Sigmoid colon (tissue), 7 donors: ENCODE results near the gene ADAM8. TPM values are rescaled to one million over a fixed set of nuclear protein-coding genes. Genes with fewer than 3 reads are reported as not detected.

Source experiments
- DNase-seq: peaks from one replicate; pipeline ENCODE4 v3.0.0-alpha.2; 2019
- H3K27ac ChIP-seq, 4 donors: fragments of 200-600 bp; sonication (generic); one replicate each; pipeline ENCODE4 v1.5.1; 2016 to 2019; ENCODE audit warnings: mild to moderate bottlenecking in 1 of 4
- H3K27me3 ChIP-seq, 3 donors: fragments of 200-600 bp; sonication (generic); one replicate each; pipeline ENCODE4 v1.5.1; 2019; ENCODE audit warnings: mild to moderate bottlenecking in 1 of 3
- H3K36me3 ChIP-seq, 4 donors: fragments of 200-600 bp; sonication (generic); one replicate each; pipeline ENCODE4 v1.5.1; 2016 to 2019
- H3K4me1 ChIP-seq, 4 donors: fragments of 200-600 bp; sonication (generic); one replicate each; pipeline ENCODE4 v1.5.1; 2017 to 2019
- H3K4me3 ChIP-seq, 4 donors: fragments of 200-600 bp; sonication (generic); one replicate each; pipeline ENCODE4 v1.5.1; 2017 to 2019; ENCODE audit warnings: mild to moderate bottlenecking in 2 of 4, moderate library complexity in 1 of 4
- H3K9me3 ChIP-seq, 4 donors: fragments of 200-600 bp in 3 of 4; sonication (generic) in 3 of 4; one replicate each; pipeline versions ENCODE4 v1.5.1 to v1.6.1; 2013 to 2019
- EP300 ChIP-seq, 4 donors: sonication (generic); formaldehyde crosslinking; IDR thresholded peaks; one replicate each; pipeline ENCODE4 v1.6.1; 2017; ENCODE audit warnings: antibody characterized with exemption in 4 of 4
- POLR2A ChIP-seq, 2 donors: fragments of 450-650 bp; IDR thresholded peaks; one replicate each; pipeline ENCODE4 v1.6.1; 2016; ENCODE audit warnings: antibody characterized with exemption in 2 of 2, mild to moderate bottlenecking in 2 of 2, moderate library complexity in 2 of 2
- POLR2AphosphoS5 ChIP-seq, 4 donors: sonication (generic); formaldehyde crosslinking; IDR thresholded peaks; one replicate each; pipeline ENCODE4 v1.6.1; 2017; ENCODE audit warnings: antibody characterized with exemption in 4 of 4
- WGBS, 2 donors: extraction: QIAGEN DNeasy Blood & Tissue Kit; methylation state at CpG; one replicate each; pipeline ENCODE4 v1.1.7; 2013; 5-methylcytosine and 5-hydroxymethylcytosine counted together
- intact Hi-C: fragments of 100-400 bp; cut with DNase I; formaldehyde crosslinking; loops from one replicate; pipeline ENCODE4 v1.15.1; 2023
- polyA plus RNA-seq, 3 donors: library from polyadenylated mRNA; stranded (reverse); fragments of 200-250 nt; gene quantifications; one replicate each; pipeline ENCODE4 v1.2.3, GENCODE V29; 2013
- total RNA-seq, 4 donors: library from RNA; depleted of rRNA; stranded (reverse); fragments of >200 nt; gene quantifications; one replicate each; pipeline ENCODE4 v1.1.0, GENCODE V29; 2016
- TF ChIP-seq, protein P1 (sequence below), 4 experiments: fragments of 450-650 bp in 3 of 4; fragments of 200-600 bp in 1 of 4; IDR thresholded peaks; one replicate each; pipeline ENCODE4 v1.5.1; 2016 to 2019; ENCODE audit warnings: antibody characterized with exemption in 4 of 4, mild to moderate bottlenecking in 3 of 4, moderate library complexity in 2 of 4
- donor health status: healthy with polysubstance abuse.
- donor health status: Bipolar disorder and iron deficiency.
- donor health status: healthy.

Gene ADAM8
- total and polyA plus RNA-seq, 7 donors = 0.36 to 8.9 (median 1.2) TPM

DNA sequence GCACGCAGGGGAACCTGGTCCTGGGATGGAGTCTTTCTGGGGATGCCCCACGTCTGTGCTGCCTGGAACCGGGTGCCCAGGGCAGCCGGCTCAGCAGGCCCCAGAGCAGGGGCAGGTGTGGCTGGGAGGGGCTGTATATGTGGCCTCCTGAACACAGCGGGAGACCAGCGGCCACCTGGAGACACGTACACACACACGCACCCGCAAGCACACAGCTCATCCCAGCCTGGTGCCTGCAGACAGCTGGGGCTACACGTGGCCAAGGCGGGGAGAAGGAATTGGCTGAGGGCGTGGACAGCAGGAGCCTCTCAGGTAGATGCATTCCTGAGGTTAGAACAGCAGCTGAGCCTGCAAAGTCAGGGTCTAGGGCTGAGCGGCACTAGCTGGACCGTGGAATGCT is 14.0 kb downstream of the ADAM8 start:
- H3K9me3 ChIP-seq = no peaks in the 10 kb centered on the region
- 30 to 81% methylated on average over 14 of the region's 14 CpGs for WGBS, 2 donors
- H3K27ac ChIP-seq = no peak overlapping the region
- intact Hi-C loops = loop anchor here (5.0 kb wide), 1 partner anchor 115 kb away; the partner anchor contains the start of gene PAOX
- H3K4me3 ChIP-seq = no peak overlapping the region
- peaks cover 0 to 32% (median 22%) of the 10 kb centered on the region in 4 donors for H3K4me1 ChIP-seq
- peaks cover 0 to 2% (median 0%) of the 10 kb centered on the region in 3 donors for H3K27me3 ChIP-seq
- H3K36me3 ChIP-seq = no peaks in the 10 kb centered on the region
- DNase-seq = no peak
- no peak for TF ChIP-seq EP300 (IDR thresholded peaks at IDR 0.05)
- TF ChIP-seq, protein P1, sequence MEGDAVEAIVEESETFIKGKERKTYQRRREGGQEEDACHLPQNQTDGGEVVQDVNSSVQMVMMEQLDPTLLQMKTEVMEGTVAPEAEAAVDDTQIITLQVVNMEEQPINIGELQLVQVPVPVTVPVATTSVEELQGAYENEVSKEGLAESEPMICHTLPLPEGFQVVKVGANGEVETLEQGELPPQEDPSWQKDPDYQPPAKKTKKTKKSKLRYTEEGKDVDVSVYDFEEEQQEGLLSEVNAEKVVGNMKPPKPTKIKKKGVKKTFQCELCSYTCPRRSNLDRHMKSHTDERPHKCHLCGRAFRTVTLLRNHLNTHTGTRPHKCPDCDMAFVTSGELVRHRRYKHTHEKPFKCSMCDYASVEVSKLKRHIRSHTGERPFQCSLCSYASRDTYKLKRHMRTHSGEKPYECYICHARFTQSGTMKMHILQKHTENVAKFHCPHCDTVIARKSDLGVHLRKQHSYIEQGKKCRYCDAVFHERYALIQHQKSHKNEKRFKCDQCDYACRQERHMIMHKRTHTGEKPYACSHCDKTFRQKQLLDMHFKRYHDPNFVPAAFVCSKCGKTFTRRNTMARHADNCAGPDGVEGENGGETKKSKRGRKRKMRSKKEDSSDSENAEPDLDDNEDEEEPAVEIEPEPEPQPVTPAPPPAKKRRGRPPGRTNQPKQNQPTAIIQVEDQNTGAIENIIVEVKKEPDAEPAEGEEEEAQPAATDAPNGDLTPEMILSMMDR (IDR thresholded peaks at IDR 0.05) = no peak
- TF ChIP-seq POLR2AphosphoS5 (IDR thresholded peaks at IDR 0.05) = no peak
- no peak for TF ChIP-seq POLR2A (IDR thresholded peaks at IDR 0.05)

DNA sequence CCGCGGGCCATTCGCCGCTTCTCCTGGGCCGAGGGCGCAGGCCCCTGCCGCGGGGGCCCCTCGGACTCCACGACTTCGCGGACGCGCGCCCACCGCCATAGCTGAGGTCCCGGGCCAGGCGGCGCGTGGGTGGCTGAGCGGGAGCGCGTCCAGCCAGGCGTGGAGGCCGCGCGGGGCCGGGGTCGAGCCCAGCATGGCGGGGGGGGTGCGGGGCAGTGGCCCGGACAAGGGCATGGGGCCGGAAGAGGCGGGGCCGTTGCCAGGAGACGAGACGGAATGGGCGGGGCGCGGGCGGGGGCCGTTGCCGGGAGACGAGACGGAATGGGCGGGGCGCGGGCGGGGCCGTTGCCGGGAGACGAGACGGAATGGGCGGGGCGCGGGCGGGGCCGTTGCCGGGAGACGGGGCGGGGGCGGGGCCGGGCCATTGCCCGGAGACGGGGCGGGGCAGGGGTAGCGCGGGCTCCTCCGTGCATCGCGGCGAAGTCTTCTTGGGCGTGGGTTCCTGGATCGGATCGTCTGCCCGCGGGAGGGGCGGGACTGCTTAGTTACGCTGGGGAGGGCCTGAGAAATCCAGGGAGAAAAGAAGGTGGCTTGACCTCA is 14.8 kb downstream of the ADAM8 start:
- TF ChIP-seq, protein P1 (IDR thresholded peaks at IDR 0.05) = no peak
- TF ChIP-seq POLR2AphosphoS5 (IDR thresholded peaks at IDR 0.05) = peak in 1 of 4 donors; percentile 68
- peak; percentile 93 for DNase-seq
- peak overlapping the region; percentile 73 to 99 (median 88) for H3K4me3 ChIP-seq
- no peaks in the 10 kb centered on the region for H3K36me3 ChIP-seq
- intact Hi-C loops = loop anchor here (1.0 to 5.0 kb wide), 2 partner anchors 46 to 115 kb away; partner anchors contain the start of genes PAOX, TUBGCP2 and ZNF511
- no peaks in the 10 kb centered on the region for H3K9me3 ChIP-seq
- 1% methylated on average over 79 of the region's 79 CpGs for WGBS, 2 donors
- peaks cover 0 to 9% (median 0%) of the 10 kb centered on the region in 3 donors for H3K27me3 ChIP-seq
- peak overlapping the region; percentile 87 to 95 (median 90) for H3K27ac ChIP-seq
- peaks cover 0 to 38% (median 27%) of the 10 kb centered on the region in 4 donors for H3K4me1 ChIP-seq

DNA sequence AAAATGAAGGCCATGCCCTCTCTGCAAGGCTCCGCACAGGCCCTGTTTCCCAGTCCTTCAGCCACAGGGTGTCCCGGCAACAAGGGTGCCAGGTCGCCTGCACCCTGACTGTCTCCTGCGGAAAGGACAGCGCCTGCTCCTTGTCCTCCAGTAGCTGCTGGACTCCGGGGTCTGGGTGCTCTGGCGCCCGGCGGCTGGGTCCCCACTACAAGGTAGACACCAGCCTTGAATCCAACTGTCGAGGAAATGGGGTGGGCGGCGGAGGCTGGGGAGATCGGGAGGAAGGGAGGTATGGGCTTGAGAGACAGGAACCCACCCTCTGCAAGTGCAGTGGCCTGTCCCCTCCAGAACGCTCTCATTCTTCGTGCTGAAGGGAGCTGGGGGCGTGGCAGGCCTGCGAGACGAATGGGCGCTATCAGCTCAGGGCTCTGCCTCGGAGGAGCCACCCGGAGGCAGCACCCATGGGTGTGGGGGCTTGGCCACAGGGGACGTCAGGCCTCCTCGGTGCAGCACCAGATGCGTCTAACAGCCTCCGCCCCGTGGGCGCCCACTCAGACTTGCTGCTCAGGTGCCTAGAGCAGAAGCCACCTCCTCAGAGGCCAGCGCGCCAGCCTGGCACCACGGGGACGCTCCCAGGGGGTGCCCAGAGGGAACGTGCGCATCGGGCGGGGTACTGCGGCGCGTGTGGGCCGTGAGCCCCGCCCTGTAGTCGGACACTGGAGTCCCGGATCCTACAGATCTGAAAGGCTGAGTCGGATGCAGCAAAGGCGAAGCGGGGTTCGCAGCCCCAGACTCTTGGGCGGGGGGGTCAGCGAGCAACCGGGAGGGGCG is 15.6 kb downstream of the ADAM8 start:
- H3K4me1 ChIP-seq = peaks cover 0 to 38% (median 27%) of the 10 kb centered on the region in 4 donors
- peaks cover 0 to 9% (median 0%) of the 10 kb centered on the region in 3 donors for H3K27me3 ChIP-seq
- no peak for TF ChIP-seq EP300 (IDR thresholded peaks at IDR 0.05)
- no peak for TF ChIP-seq POLR2AphosphoS5 (IDR thresholded peaks at IDR 0.05)
- TF ChIP-seq, protein P1 (IDR thresholded peaks at IDR 0.05) = no peak
- no peak for TF ChIP-seq POLR2A (IDR thresholded peaks at IDR 0.05)
- no peaks in the 10 kb centered on the region for H3K36me3 ChIP-seq
- DNase-seq = peak; percentile 82
- H3K4me3 ChIP-seq = peak overlapping the region; percentile 73 to 99 (median 88)
- H3K9me3 ChIP-seq = no peaks in the 10 kb centered on the region
- intact Hi-C loops = loop anchor here (1.0 to 5.0 kb wide), 2 partner anchors 47 to 116 kb away; partner anchors contain the start of genes PAOX, TUBGCP2 and ZNF511
- 16 to 22% methylated on average over 50 of the region's 50 CpGs for WGBS, 2 donors
- peak overlapping the region; percentile 87 to 95 (median 90) for H3K27ac ChIP-seq

DNA sequence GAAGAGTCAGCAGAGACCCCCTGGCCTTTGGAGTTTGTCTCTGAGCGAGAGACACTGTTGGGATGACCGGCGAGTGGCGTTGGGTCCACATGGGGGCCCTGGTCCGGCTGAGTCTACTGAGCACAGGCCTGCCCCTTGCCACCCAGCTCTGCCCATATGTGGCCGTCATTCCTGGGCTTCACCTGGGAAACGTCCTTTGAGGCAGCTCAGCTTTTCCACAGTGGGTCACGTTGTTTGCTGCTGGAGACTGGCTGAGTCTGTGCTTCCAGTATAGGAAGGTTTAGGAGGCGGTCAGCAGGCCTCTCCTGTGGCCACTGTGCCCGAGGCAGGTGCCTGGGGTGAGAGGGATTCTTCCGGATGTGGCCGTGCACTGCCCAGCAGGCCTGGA is 17.1 kb downstream of the ADAM8 start:
- peaks cover 0 to 38% (median 27%) of the 10 kb centered on the region in 4 donors for H3K4me1 ChIP-seq
- TF ChIP-seq, protein P1 (IDR thresholded peaks at IDR 0.05) = no peak
- TF ChIP-seq POLR2AphosphoS5 (IDR thresholded peaks at IDR 0.05) = no peak
- no peak for TF ChIP-seq POLR2A (IDR thresholded peaks at IDR 0.05)
- no peak for TF ChIP-seq EP300 (IDR thresholded peaks at IDR 0.05)
- H3K27ac ChIP-seq = peak overlapping the region in 3 of 4 donors; percentile 52 to 70 (median 62)
- no peaks in the 10 kb centered on the region for H3K9me3 ChIP-seq
- peaks cover 0 to 9% (median 0%) of the 10 kb centered on the region in 3 donors for H3K27me3 ChIP-seq
- intact Hi-C loops = no loop called here
- no peak for DNase-seq
- no peaks in the 10 kb centered on the region for H3K36me3 ChIP-seq
- H3K4me3 ChIP-seq = no peak overlapping the region
- 76 to 82% methylated on average over 12 of the region's 12 CpGs for WGBS, 2 donors
